Loucy (cell line): ENCODE results near the gene FAM81A.

Source experiments
- CTCF ChIP-seq: fragments of 200-600 bp; sonication (generic); conservative IDR thresholded peaks from 2 replicates; pipeline ENCODE4 v1.5.1; 2014; ENCODE audit warnings: mild to moderate bottlenecking, antibody characterized with exemption, low read length
- EZH2phosphoT487 ChIP-seq: fragments of 200-600 bp; IDR thresholded peaks from 2 replicates; pipeline ENCODE4 v1.6.1; 2018; ENCODE audit warnings: antibody characterized with exemption, mild to moderate bottlenecking, moderate library complexity, borderline replicate concordance

- TF ChIP-seq CTCF (no peak), EZH2phosphoT487 (no peak)
Measured at GRCh38 chr15:59405079-59405478, 32.9 kb upstream of the FAM81A start.
